ENCODE results near the gene UTP18. TPM values are rescaled to one million over a fixed set of nuclear protein-coding genes. Genes with fewer than 3 reads are reported as not detected.
A peak's percentile ranks its signal among the peaks of the same experiment; 100 is the strongest.

Gene UTP18
- total and polyA plus RNA-seq, 2 of the 13 experiments (the other 11 are each of a cell fraction or from before 2014, with no cell fraction given): 35.2 to 104 TPM

DNA sequence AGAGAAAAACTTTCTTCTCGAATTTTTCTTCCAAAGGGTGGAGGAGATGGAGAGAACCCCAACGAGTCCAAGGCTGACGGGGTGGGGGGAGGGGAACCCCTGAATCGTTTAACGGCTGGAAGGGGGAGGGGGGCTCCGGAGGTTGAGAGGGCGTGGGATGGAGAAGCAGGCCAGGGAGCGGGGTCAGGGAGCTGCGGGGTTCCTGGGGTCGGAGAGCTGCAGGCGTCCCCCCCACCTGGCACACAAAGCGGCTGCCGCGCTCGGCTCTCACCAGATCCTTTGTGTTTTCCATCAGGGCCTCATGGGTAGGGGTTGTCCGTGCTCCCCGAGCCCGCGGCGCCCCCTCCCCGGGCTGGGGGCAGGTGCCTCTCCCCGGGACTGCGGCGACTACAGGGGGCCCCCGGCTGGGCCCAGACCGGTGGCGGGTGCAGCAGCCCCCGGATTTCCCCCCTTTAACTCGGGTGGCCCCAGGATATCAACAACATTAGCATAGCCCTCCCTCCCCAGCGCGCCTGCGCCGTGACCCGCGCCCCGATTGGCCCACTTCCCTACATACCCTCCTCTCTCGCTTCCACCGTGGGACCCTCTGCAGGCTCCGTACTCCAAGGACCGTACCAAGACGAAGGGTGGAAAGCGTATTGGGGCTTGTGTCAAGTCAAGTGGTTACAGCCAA lies 646 bp upstream of the UTP18 start, which contains the start of gene MBTD1 (continued):
- TF ChIP-seq, protein P1, sequence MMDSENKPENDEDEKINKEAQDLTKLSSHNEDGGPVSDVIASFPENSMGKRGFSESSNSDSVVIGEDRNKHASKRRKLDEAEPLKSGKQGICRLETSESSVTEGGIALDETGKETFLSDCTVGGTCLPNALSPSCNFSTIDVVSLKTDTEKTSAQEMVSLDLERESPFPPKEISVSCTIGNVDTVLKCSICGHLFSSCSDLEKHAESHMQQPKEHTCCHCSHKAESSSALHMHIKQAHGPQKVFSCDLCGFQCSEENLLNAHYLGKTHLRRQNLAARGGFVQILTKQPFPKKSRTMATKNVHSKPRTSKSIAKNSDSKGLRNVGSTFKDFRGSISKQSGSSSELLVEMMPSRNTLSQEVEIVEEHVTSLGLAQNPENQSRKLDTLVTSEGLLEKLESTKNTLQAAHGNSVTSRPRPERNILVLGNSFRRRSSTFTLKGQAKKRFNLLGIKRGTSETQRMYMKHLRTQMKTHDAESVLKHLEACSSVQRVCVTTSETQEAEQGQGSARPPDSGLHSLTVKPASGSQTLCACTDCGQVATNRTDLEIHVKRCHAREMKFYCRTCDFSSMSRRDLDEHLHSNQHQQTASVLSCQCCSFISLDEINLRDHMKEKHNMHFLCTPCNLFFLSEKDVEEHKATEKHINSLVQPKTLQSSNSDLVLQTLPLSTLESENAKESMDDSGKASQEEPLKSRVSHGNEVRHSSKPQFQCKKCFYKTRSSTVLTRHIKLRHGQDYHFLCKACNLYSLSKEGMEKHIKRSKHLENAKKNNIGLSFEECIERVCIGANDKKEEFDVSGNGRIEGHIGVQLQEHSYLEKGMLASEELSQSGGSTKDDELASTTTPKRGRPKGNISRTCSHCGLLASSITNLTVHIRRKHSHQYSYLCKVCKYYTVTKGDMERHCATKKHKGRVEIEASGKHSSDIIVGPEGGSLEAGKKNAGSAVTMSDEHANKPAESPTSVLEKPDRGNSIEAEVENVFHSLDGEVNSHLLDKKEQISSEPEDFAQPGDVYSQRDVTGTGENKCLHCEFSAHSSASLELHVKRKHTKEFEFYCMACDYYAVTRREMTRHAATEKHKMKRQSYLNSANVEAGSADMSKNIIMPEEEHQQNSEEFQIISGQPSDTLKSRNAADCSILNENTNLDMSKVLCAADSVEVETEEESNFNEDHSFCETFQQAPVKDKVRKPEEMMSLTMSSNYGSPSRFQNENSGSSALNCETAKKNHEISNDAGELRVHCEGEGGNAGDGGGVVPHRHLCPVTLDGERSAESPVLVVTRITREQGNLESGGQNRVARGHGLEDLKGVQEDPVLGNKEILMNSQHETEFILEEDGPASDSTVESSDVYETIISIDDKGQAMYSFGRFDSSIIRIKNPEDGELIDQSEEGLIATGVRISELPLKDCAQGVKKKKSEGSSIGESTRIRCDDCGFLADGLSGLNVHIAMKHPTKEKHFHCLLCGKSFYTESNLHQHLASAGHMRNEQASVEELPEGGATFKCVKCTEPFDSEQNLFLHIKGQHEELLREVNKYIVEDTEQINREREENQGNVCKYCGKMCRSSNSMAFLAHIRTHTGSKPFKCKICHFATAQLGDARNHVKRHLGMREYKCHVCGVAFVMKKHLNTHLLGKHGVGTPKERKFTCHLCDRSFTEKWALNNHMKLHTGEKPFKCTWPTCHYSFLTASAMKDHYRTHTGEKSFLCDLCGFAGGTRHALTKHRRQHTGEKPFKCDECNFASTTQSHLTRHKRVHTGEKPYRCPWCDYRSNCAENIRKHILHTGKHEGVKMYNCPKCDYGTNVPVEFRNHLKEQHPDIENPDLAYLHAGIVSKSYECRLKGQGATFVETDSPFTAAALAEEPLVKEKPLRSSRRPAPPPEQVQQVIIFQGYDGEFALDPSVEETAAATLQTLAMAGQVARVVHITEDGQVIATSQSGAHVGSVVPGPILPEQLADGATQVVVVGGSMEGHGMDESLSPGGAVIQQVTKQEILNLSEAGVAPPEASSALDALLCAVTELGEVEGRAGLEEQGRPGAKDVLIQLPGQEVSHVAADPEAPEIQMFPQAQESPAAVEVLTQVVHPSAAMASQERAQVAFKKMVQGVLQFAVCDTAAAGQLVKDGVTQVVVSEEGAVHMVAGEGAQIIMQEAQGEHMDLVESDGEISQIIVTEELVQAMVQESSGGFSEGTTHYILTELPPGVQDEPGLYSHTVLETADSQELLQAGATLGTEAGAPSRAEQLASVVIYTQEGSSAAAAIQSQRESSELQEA (CRISPR knock-in tag; IDR thresholded peaks at IDR 0.05; ENCODE audit: not compliant biosample characterization): no peak
- peak; percentile 51 for TF ChIP-seq SP2 (CRISPR knock-in tag; IDR thresholded peaks at IDR 0.05)
- no peak for TF ChIP-seq ZBTB20 (CRISPR knock-in tag; IDR thresholded peaks at IDR 0.05; ENCODE audit: borderline replicate concordance, low read depth)
- TF ChIP-seq NFIC (IDR thresholded peaks at IDR 0.05; ENCODE audit: low read length): no peak
- no peak for TF ChIP-seq MZF1 (CRISPR knock-in tag; IDR thresholded peaks at IDR 0.05; ENCODE audit: borderline replicate concordance)
- 0 out of 2 replicates have a peak, but pooled peaks have one; percentile 24 for TF ChIP-seq NR2F6 (IDR thresholded peaks at IDR 0.05)
- TF ChIP-seq NR2F6 (CRISPR knock-in tag; IDR thresholded peaks at IDR 0.05): no peak
- no peak for TF ChIP-seq TCF7L2 (IDR thresholded peaks at IDR 0.05; ENCODE audit: low read depth, low read length)
- no peak for TF ChIP-seq STAT5B (CRISPR knock-in tag; IDR thresholded peaks at IDR 0.05)
- TF ChIP-seq, protein P2, sequence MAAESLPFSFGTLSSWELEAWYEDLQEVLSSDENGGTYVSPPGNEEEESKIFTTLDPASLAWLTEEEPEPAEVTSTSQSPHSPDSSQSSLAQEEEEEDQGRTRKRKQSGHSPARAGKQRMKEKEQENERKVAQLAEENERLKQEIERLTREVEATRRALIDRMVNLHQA (CRISPR knock-in tag; IDR thresholded peaks at IDR 0.05): no peak
- TF ChIP-seq ELF4 (CRISPR knock-in tag; IDR thresholded peaks at IDR 0.05; ENCODE audit: borderline replicate concordance): no peak
- TF ChIP-seq MAFG (CRISPR knock-in tag; IDR thresholded peaks at IDR 0.05): no peak
- 0 out of 2 replicates have a peak, but pooled peaks have one; percentile 28 for TF ChIP-seq ZNF333 (CRISPR knock-in tag; IDR thresholded peaks at IDR 0.05; ENCODE audit: borderline replicate concordance)
- no peak for TF ChIP-seq SNRNP70 (IDR thresholded peaks at IDR 0.05; ENCODE audit: low read depth, low read length)
- TF ChIP-seq, protein P3, sequence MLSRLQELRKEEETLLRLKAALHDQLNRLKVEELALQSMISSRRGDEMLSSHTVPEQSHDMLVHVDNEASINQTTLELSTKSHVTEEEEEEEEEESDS (CRISPR knock-in tag; IDR thresholded peaks at IDR 0.05; ENCODE audit: borderline replicate concordance): no peak
- no peak for TF ChIP-seq ZMYM2 (CRISPR knock-in tag; IDR thresholded peaks at IDR 0.05)
- no peak for TF ChIP-seq SOX5 (CRISPR knock-in tag; IDR thresholded peaks at IDR 0.05; ENCODE audit: borderline replicate concordance)
- TF ChIP-seq, protein P4, sequence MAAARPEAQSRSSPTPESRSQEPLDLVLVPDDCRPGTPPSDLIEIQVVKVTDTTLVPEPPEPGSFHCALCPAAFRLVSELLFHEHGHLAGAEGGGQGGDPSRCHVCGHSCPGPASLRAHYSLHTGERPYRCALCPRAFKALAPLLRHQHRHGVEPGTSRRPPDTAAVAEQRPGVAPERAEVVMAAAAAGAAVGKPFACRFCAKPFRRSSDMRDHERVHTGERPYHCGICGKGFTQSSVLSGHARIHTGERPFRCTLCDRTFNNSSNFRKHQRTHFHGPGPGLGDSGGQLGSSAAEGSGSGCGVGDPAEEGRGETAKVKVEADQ (CRISPR knock-in tag; IDR thresholded peaks at IDR 0.05; ENCODE audit: borderline replicate concordance): peak; percentile 8; the same call in 1 of the 2 replicates
- TF ChIP-seq KDM5B (CRISPR knock-in tag; IDR thresholded peaks at IDR 0.05; ENCODE audit: borderline replicate concordance): no peak
- TF ChIP-seq SP1 (IDR thresholded peaks at IDR 0.05): no peak
- no peak; the same call in 1 of the 2 replicates for TF ChIP-seq SP1 (CRISPR knock-in tag; IDR thresholded peaks at IDR 0.05)

Data from HepG2 (cell line).